Measurements from ENCODE around the gene DACT1.

DNA sequence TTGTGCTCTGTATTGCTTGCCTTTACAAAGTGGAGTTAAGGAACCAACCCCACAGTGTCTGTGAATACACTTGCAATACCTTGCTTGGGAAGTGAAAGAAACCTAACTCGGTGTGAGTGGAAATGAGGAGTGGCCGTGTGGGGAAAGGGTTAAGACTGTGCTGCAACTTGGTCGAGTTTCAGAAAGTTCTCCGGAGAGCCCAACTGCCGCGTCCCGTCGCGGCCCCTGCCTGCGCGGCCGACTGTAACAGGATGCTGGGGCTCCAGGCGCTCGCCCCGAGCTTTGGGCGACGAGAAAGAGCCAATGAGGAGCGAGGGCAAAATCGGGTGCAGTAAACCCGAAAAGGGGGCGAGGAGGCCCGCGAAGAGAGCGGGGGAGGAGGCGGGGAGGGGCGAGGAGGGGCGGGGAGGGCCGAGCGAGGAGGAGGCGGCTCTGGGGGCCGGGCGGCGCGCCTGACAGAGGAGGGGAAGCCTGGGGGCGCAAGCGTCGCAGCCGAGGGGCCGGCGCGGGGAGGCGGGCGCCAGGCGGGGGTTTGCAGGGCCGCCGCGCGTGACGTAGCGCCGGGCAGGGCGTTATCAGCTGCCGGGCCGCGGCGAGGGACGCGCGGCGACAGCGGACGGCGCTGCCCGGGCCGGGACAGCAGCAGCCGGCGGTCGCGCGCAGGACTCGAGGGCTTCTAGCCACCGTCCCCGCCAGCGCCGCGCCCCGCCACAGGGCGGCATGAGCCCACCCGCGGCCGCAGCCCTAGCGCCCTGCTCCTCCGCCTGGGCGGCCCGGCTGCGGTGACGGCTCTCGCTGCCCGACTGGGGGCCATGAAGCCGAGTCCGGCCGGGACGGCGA is at the start of gene DACT1:
- no peak for TF ChIP-seq CTCF (IDR thresholded peaks at IDR 0.05)
- no peak for TF ChIP-seq POLR2A (IDR thresholded peaks at IDR 0.05)

All from breast epithelium (tissue), 3 donors.